ENCODE data around the gene SLC20A1.
"Not testable (repeated sequence)": the region's sequence is repeated elsewhere in the genome, so short reads cannot be mapped to it uniquely, and the experiment has no call there.

SLC20A1 gene

GRCh38 chr2:112684415-112684775 lies 38.7 kb downstream of the SLC20A1 start:
- DNase-seq: no peak

DNA sequence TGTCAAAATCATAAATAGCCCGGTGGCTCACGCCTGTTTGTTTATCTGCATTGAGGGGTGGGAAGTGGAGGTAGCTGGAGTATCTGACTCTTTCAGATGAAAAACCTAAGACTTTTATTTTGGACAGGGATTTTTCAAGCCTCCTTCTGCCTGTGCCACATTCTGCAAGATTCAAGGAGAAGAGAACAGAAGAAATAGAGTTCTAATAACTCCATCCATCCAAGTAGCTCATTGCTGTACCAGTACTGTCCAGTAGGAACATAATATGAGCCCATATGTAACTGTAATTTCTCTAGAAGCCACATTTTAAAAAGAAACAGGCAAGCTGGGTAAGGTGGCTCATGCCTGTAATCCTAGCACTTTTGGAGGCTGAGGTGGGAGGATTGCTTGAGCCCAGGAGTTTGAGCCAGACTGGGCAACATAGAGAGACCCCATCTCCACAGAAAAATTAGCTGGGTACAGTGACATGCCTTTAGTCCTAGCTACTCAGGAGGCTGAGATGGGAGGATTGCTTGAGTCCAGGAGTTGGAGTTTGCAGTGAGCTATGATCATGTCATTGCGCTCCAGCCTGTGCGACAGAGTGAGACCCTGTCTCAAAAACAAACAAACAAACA lies 39.6 kb downstream of the SLC20A1 start:
- DNase-seq: no peak

DNA sequence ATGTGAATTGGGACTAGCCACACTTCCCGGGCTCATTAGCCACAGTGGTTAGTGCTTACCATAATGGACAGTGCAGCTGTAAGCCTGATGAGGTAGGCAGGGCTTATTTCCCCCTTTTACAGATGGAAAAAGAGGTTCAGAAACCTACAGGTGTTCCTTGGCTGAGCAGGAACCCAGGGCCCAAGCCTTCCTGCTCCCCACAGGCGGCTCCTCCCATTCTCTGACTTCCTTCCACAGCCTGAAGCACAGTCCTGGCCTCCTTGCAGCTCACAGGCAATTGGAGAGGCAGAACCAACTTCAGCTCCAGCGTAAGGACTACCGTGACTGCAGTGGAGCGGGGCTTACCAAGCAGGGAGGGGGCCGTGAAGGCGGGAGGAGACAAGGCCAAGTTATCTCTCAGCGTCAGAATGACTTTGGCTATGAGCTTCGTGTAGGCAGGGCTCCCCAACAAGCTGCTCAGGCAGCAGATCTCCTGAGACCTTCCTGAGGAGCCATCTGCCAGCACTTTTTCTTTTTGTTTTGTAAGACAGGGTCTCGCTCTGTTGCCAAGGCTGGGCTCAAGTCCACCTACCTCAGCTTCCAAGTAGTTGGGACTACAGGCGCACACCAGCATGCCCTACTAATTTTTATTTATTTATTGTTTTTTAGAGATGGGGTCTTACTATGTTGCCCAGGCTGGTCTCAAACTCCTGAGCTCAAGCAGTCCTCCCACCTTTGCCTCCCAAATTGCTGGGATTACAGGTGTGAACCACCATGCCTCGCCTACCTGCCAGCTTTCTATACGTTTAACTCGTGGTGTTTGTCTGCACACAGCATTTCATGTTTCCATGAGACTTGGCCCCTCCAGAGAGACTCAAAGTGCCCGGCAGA lies 40.8 kb downstream of the SLC20A1 start:
- no peak for DNase-seq

DNA sequence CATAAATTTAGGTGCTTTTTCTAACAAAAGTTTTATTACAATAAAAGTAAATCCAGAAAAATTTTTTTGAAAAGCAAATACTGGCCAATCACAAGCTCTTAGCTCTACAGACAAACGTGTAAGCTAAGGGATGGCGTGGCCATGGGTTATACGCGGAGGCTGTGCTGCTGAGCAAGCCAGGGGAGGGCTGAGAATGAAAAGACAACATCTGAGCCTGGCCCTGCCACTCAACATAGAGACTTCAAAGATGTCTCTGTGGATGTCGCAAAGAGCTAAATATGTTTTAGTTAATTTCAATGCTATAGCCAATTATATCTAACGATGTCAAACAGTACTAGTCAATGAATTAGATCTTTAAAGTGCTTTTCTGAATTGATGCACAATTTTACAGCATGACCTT lies 41.8 kb downstream of the SLC20A1 start:
- no peak for DNase-seq

GRCh38 chr2:112688086-112688880 lies 42.5 kb downstream of the SLC20A1 start:
- no peak for DNase-seq

- DNase-seq: peak; percentile 56
Measured at GRCh38 chr2:112690853-112691401, 45.2 kb downstream of the SLC20A1 start.

- DNase-seq: no peak
Measured at GRCh38 chr2:112691881-112692281, 46.1 kb downstream of the SLC20A1 start.

- DNase-seq: peak; percentile 66
Measured at GRCh38 chr2:112692495-112692911, 46.8 kb downstream of the SLC20A1 start.

GRCh38 chr2:112692918-112693317 lies 47.2 kb downstream of the SLC20A1 start:
- no peak for DNase-seq

GRCh38 chr2:112693596-112693995 lies 47.9 kb downstream of the SLC20A1 start:
- DNase-seq: no peak

DNA sequence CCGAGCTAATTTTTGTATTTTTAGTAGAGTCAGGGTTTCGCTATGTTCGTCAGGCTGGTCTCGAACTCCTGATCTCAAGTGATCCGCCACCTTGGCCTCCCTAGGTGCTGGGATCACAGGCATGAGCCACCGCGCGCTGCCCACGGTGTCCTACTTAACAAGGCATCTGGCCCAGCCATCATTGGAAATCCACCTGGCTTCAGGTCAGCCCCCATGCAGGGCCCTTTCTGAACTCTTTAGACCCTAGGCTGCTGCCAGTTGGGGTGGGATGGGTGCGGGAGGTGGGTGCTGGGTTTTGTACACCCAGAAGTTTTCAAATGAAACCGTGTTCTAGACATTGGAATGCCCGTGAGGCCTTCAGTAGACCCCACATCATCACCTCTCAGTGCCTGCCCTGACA lies 48.4 kb downstream of the SLC20A1 start:
- no peak for DNase-seq

- DNase-seq: no peak
Measured at GRCh38 chr2:112698834-112699515, 53.2 kb downstream of the SLC20A1 start.

- no peak for DNase-seq
Measured at GRCh38 chr2:112699984-112700667, 54.4 kb downstream of the SLC20A1 start.

- DNase-seq: no peak
Measured at GRCh38 chr2:112701052-112701451, 55.3 kb downstream of the SLC20A1 start.

GRCh38 chr2:112703684-112704083 lies 57.9 kb downstream of the SLC20A1 start:
- DNase-seq: no peak

GRCh38 chr2:112705575-112705974 lies 59.8 kb downstream of the SLC20A1 start:
- no peak for DNase-seq

GRCh38 chr2:112706170-112706664 lies 60.5 kb downstream of the SLC20A1 start:
- no peak for DNase-seq

DNA sequence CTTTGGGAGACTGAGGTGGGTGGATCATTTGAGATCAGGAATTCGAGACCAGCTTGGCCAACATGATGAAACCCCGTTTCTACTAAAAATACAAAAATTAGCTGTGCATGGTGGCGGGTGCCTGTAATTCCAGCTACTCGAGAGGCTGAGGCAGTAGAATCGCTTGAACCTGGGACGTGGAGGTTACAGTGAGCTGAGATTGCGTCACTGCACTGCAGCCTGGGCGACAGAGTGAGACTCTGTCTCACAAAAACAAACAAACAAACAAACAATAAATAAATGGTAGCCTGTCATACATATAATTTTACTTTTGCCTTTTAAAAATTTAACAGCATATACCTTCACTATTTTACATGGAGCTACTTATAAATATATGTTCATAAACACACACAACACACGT lies 61.2 kb downstream of the SLC20A1 start:
- not testable (repeated sequence) for DNase-seq

DNA sequence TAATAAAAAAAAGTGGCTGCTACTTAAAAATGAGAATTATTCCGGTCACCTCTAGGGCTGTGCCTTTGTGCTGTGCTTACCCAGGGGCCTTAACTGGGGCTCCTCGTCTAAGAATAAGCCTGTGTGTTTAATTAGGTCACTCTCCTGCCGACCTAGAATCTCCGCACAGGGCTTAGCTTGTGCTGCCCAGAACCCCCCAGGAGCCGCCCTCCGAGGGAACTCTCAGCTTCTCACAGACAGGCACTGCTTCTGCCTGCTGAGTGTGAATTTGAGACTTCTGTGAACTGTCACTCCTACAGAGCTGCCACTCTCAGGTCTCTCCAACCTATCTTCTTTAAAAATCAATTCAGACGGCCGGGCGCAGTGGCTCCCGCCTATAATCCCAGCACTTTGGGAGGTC lies 63.2 kb downstream of the SLC20A1 start:
- DNase-seq: no peak

GRCh38 chr2:112709703-112710102 lies 64.0 kb downstream of the SLC20A1 start:
- DNase-seq: no peak

- no peak for DNase-seq
Measured at GRCh38 chr2:112710956-112711750, 65.4 kb downstream of the SLC20A1 start.

Measured in COR-L47 (cell line).